Epidermal melanocyte (primary cell): Measurements from ENCODE around the gene TSPEAR.
"Not testable (repeated sequence)": the region's sequence is repeated elsewhere in the genome, so short reads cannot be mapped to it uniquely, and the experiment has no call there.

Experiments used
- DNase-seq: peaks from one replicate; pipeline ENCODE4 v3.0.0; 2011; ENCODE audit warnings: low spot score; ENCODE audit not compliant: insufficient read length

TSPEAR gene

GRCh38 chr21:44494418-44494817 lies 217.0 kb downstream of the TSPEAR start:
- no peak for DNase-seq

GRCh38 chr21:44492567-44493385 lies 218.6 kb downstream of the TSPEAR start:
- DNase-seq: no peak

GRCh38 chr21:44490816-44491215 lies 220.6 kb downstream of the TSPEAR start:
- no peak for DNase-seq

- DNase-seq: no peak
Observed at GRCh38 chr21:44490405-44490804, 221.0 kb downstream of the TSPEAR start.

GRCh38 chr21:44489962-44490361 lies 221.4 kb downstream of the TSPEAR start:
- no peak for DNase-seq

GRCh38 chr21:44487831-44488230 lies 223.5 kb downstream of the TSPEAR start:
- no peak for DNase-seq

- DNase-seq: no peak
Observed at GRCh38 chr21:44486302-44486701, 225.1 kb downstream of the TSPEAR start.

GRCh38 chr21:44485796-44486195 lies 225.6 kb downstream of the TSPEAR start:
- no peak for DNase-seq

GRCh38 chr21:44485254-44485793 lies 226.0 kb downstream of the TSPEAR start:
- DNase-seq: no peak

- no peak for DNase-seq
Observed at GRCh38 chr21:44484498-44485253, 226.7 kb downstream of the TSPEAR start.

- no peak for DNase-seq
Observed at GRCh38 chr21:44483288-44484237, 227.8 kb downstream of the TSPEAR start.

- no peak for DNase-seq
Observed at GRCh38 chr21:44482581-44483287, 228.6 kb downstream of the TSPEAR start.

GRCh38 chr21:44480200-44481053 lies 230.9 kb downstream of the TSPEAR start:
- DNase-seq: no peak

- not testable (repeated sequence) for DNase-seq
Observed at GRCh38 chr21:44479556-44480199, 231.7 kb downstream of the TSPEAR start.

- no peak for DNase-seq
Observed at GRCh38 chr21:44478801-44479167, 232.6 kb downstream of the TSPEAR start.

- no peak for DNase-seq
Observed at GRCh38 chr21:44478124-44478800, 233.1 kb downstream of the TSPEAR start.

GRCh38 chr21:44477712-44478111 lies 233.7 kb downstream of the TSPEAR start:
- no peak for DNase-seq

GRCh38 chr21:44477131-44477530 lies 234.2 kb downstream of the TSPEAR start:
- DNase-seq: no peak
